Measurements from ENCODE around the gene DIPK2B. TPM values are rescaled to one million over a fixed set of nuclear protein-coding genes. Genes with fewer than 3 reads are reported as not detected.

Gene DIPK2B
- total RNA-seq, 1 experiment from 2014 or later, result not detected

GRCh38 chrX:45208121-45208856 is 7.6 kb upstream of the DIPK2B start:
- TF ChIP-seq, protein P1, sequence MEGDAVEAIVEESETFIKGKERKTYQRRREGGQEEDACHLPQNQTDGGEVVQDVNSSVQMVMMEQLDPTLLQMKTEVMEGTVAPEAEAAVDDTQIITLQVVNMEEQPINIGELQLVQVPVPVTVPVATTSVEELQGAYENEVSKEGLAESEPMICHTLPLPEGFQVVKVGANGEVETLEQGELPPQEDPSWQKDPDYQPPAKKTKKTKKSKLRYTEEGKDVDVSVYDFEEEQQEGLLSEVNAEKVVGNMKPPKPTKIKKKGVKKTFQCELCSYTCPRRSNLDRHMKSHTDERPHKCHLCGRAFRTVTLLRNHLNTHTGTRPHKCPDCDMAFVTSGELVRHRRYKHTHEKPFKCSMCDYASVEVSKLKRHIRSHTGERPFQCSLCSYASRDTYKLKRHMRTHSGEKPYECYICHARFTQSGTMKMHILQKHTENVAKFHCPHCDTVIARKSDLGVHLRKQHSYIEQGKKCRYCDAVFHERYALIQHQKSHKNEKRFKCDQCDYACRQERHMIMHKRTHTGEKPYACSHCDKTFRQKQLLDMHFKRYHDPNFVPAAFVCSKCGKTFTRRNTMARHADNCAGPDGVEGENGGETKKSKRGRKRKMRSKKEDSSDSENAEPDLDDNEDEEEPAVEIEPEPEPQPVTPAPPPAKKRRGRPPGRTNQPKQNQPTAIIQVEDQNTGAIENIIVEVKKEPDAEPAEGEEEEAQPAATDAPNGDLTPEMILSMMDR (IDR thresholded peaks at IDR 0.05; ENCODE audit: unreplicated experiment), result no peak
- DNase-seq (ENCODE audit: unreplicated experiment), result no peak
- Mint-ChIP-seq H3K27ac (ENCODE audit: low read depth, unreplicated experiment) (no peak overlapping the region), H3K36me3 (ENCODE audit: insufficient read depth, unreplicated experiment) (no peaks in the 10 kb centered on the region), H3K27me3 (ENCODE audit: insufficient read depth, unreplicated experiment) (peaks cover 45% of the 10 kb centered on the region), H3K9me3 (ENCODE audit: unreplicated experiment) (peaks cover 22% of the 10 kb centered on the region), H3K4me1 (ENCODE audit: insufficient read depth, unreplicated experiment) (no peaks in the 10 kb centered on the region), H3K4me3 (ENCODE audit: unreplicated experiment) (no peak overlapping the region)
- intact Hi-C loops (cut with micrococcal nuclease), result no loop called here
- no TSS peak for BruUV-seq (replicated peaks)
- ChIA-PET POLR2A (no interaction called here), CTCF (no interaction called here)

DNA sequence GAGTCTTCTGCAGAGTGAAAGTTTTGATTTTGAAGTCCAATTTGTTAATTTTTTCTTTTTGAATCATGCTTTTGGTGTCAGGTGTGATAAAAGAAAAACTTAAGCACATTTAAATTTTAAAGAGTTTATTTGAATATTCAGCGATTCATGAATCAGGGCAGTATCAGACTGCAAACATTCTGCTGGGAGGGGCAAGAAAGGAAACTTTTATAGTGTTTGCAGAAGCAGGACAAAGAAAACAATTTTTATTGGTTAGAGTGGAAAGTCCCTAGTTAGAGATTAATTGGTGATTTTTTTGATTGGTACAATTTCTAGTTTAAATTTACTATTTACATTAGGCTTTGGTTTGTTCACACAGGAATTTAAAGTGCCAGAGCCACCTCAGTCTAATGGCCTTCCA is 1.5 kb upstream of the DIPK2B start:
- peaks cover 92% of the 10 kb centered on the region for H3K27me3 Mint-ChIP-seq (ENCODE audit: insufficient read depth, unreplicated experiment)
- ChIA-PET CTCF (interaction anchor here (0.6 to 1.7 kb wide), 2 partner anchors 15 to 1907 kb away, joined by 4 to 8 read pairs; no protein-coding TSS in a partner anchor), POLR2A (interaction anchor here (0.6 kb wide), 1 partner anchor 23 kb away, joined by 3 read pairs; no protein-coding TSS in a partner anchor)
- TF ChIP-seq, protein P1 (IDR thresholded peaks at IDR 0.05; ENCODE audit: unreplicated experiment), result no peak
- H3K36me3 Mint-ChIP-seq (ENCODE audit: insufficient read depth, unreplicated experiment), result peaks cover 6% of the 10 kb centered on the region
- no peaks in the 10 kb centered on the region for H3K4me1 Mint-ChIP-seq (ENCODE audit: insufficient read depth, unreplicated experiment)
- no peak overlapping the region for H3K4me3 Mint-ChIP-seq (ENCODE audit: unreplicated experiment)
- no peak overlapping the region for H3K27ac Mint-ChIP-seq (ENCODE audit: low read depth, unreplicated experiment)
- DNase-seq (ENCODE audit: unreplicated experiment), result no peak
- peaks cover 18% of the 10 kb centered on the region for H3K9me3 Mint-ChIP-seq (ENCODE audit: unreplicated experiment)
- intact Hi-C loops (cut with micrococcal nuclease), result no loop called here
- BruUV-seq (replicated peaks), result no TSS peak

GRCh38 chrX:45198706-45199105 is 2.0 kb downstream of the DIPK2B start:
- Mint-ChIP-seq H3K27ac (ENCODE audit: low read depth, unreplicated experiment) (no peak overlapping the region), H3K36me3 (ENCODE audit: insufficient read depth, unreplicated experiment) (peaks cover 6% of the 10 kb centered on the region), H3K27me3 (ENCODE audit: insufficient read depth, unreplicated experiment) (peaks cover 97% of the 10 kb centered on the region), H3K9me3 (ENCODE audit: unreplicated experiment) (no peaks in the 10 kb centered on the region), H3K4me3 (ENCODE audit: unreplicated experiment) (no peak overlapping the region), H3K4me1 (ENCODE audit: insufficient read depth, unreplicated experiment) (no peaks in the 10 kb centered on the region)
- TF ChIP-seq, protein P1 (IDR thresholded peaks at IDR 0.05; ENCODE audit: unreplicated experiment), result no peak
- POLR2A ChIA-PET, result interaction anchor here (0.7 kb wide), 1 partner anchor 1200 kb away, joined by 4 read pairs; no protein-coding TSS in a partner anchor
- CTCF ChIA-PET, result no interaction called here
- no TSS peak for BruUV-seq (replicated peaks)
- intact Hi-C loops (cut with micrococcal nuclease), result no loop called here
- DNase-seq (ENCODE audit: unreplicated experiment), result no peak

- Mint-ChIP-seq H3K9me3 (ENCODE audit: unreplicated experiment) (no peaks in the 10 kb centered on the region), H3K4me3 (ENCODE audit: unreplicated experiment) (no peak overlapping the region), H3K27me3 (ENCODE audit: insufficient read depth, unreplicated experiment) (peaks cover 93% of the 10 kb centered on the region), H3K4me1 (ENCODE audit: insufficient read depth, unreplicated experiment) (no peaks in the 10 kb centered on the region), H3K27ac (ENCODE audit: low read depth, unreplicated experiment) (no peak overlapping the region), H3K36me3 (ENCODE audit: insufficient read depth, unreplicated experiment) (peaks cover 6% of the 10 kb centered on the region)
- ChIA-PET CTCF (no interaction called here), POLR2A (interaction anchor here (0.7 kb wide), 1 partner anchor 1200 kb away, joined by 4 read pairs; no protein-coding TSS in a partner anchor)
- DNase-seq (ENCODE audit: unreplicated experiment), result no peak
- TF ChIP-seq, protein P1 (IDR thresholded peaks at IDR 0.05; ENCODE audit: unreplicated experiment), result no peak
- intact Hi-C loops (cut with micrococcal nuclease), result no loop called here
- BruUV-seq (replicated peaks), result no TSS peak
Measured at GRCh38 chrX:45198301-45198700, 2.4 kb downstream of the DIPK2B start.

Data from MCF 10A (cell line).